HL-60 (cell line): ENCODE results near the gene MOXD1.

Experiments used
- DNase-seq, 2 experiments: peaks; one replicate each; pipeline ENCODE4 v3.0.0-alpha.2; 2010 to 2020; ENCODE audit warnings: low read depth in 1 of 2, low spot score in 1 of 2
- H3K27ac ChIP-seq: fragments of 250-450 bp; sonication (Bioruptor Pico); replicated peaks from 2 replicates; pipeline ENCODE4 v1.5.1; 2020; ENCODE audit warnings: mild to moderate bottlenecking, moderate library complexity
- H3K27me3 ChIP-seq: fragments of 250-450 bp; sonication (Bioruptor Pico); 2 replicates; pipeline ENCODE4 v1.5.1; 2021; ENCODE audit warnings: mild to moderate bottlenecking, moderate library complexity; ENCODE audit not compliant: insufficient read depth, poor library complexity, severe bottlenecking
- H3K4me3 ChIP-seq: replicated peaks from 2 replicates; pipeline ENCODE4 v1.5.1; 2011; ENCODE audit warnings: mild to moderate bottlenecking, control low read depth, low read length; ENCODE audit not compliant: insufficient read depth
- CTCF ChIP-seq: IDR thresholded peaks from one replicate; pipeline ENCODE4 v1.5.1; 2011; ENCODE audit warnings: low read length, control low read depth, inconsistent platforms; ENCODE audit not compliant: insufficient read depth
- GABPA ChIP-seq: IDR thresholded peaks from 2 replicates; pipeline ENCODE4 v1.6.1; 2012; ENCODE audit warnings: low read depth
- POLR2AphosphoS5 ChIP-seq: IDR thresholded peaks from 2 replicates; pipeline ENCODE4 v1.6.1; 2012; ENCODE audit warnings: low read depth
- REST ChIP-seq: IDR thresholded peaks from 2 replicates; pipeline ENCODE4 v1.6.1; 2012; ENCODE audit warnings: low read depth; ENCODE audit not compliant: insufficient replicate concordance
- SPI1 ChIP-seq: IDR thresholded peaks from 2 replicates; pipeline ENCODE4 v1.6.1; 2012; ENCODE audit warnings: low read depth, mild to moderate bottlenecking, borderline replicate concordance

Gene MOXD1

GRCh38 chr6:132252113-132252512, 149.2 kb downstream of the MOXD1 start:
- no peak for DNase-seq
- Histone ChIP-seq H3K27me3 (peaks cover 3% of the 10 kb centered on the region), H3K4me3 (no peak overlapping the region), H3K27ac (no peak overlapping the region)
- TF ChIP-seq CTCF (no peak), SPI1 (no peak), REST (no peak), POLR2AphosphoS5 (no peak), GABPA (no peak)

GRCh38 chr6:132251711-132252110, 149.6 kb downstream of the MOXD1 start:
- no peak overlapping the region for H3K4me3 ChIP-seq
- TF ChIP-seq CTCF = no peak
- no peak for TF ChIP-seq POLR2AphosphoS5
- no peak for TF ChIP-seq SPI1
- TF ChIP-seq GABPA = no peak
- no peak for TF ChIP-seq REST
- no peak for DNase-seq
- H3K27me3 ChIP-seq = peaks cover 3% of the 10 kb centered on the region
- H3K27ac ChIP-seq = no peak overlapping the region

GRCh38 chr6:132247381-132248159, 153.7 kb downstream of the MOXD1 start:
- no peak for DNase-seq
- H3K27ac ChIP-seq = no peak overlapping the region

More at GRCh38 chr6:132247381-132248159, 153.7 kb downstream of the MOXD1 start:
- Histone ChIP-seq H3K27me3 (peaks cover 3% of the 10 kb centered on the region), H3K4me3 (no peak overlapping the region)
- TF ChIP-seq CTCF (no peak), POLR2AphosphoS5 (no peak)
